Stimulated activated CD8-positive, alpha-beta memory T cell treated with anti-CD3 and anti-CD28 coated beads, Interleukin-15, amount 100 ng/mL, for 48 hours (primary cell): ENCODE measurements around the gene CHMP1B.

ENCODE experiments used
- DNase-seq, 2 donors: peaks; one replicate each; pipeline ENCODE4 v3.0.0-alpha.2; 2020; ENCODE audit warnings: low read depth in 2 of 2

Gene CHMP1B

GRCh38 chr18:11902522-11903292 is 51.5 kb downstream of the CHMP1B start:
- DNase-seq = no peak
